MCF 10A (cell line): ENCODE results near the gene CA11. TPM values are rescaled to one million over a fixed set of nuclear protein-coding genes. Genes with fewer than 3 reads are reported as not detected.
A peak's percentile ranks its signal among the peaks of the same experiment; 100 is the strongest.

Experiments
- BruUV-seq: library from RNA; stranded (reverse); fragments of 400-500 nt; replicated peaks from 2 replicates; lab custom pipeline; 2021; lab: Mats Ljungman, UMichigan
- CTCF ChIA-PET: fragments of 300-600 bp; sonication (Branson Sonifier 250); formaldehyde crosslinking; extraction: SDS; loops from one replicate; lab custom pipeline; 2021; ENCODE audit warnings: antibody characterized with exemption, inconsistent platforms; lab: Yijun Ruan, JAX
- POLR2A ChIA-PET: fragments of 300-600, 350-650 bp; sonication (Branson Sonifier 250); formaldehyde crosslinking; extraction: SDS; loops from one replicate; lab custom pipeline; 2020; ENCODE audit warnings: antibody characterized with exemption, inconsistent platforms; lab: Yijun Ruan, JAX
- DNase-seq: peaks from one replicate; pipeline ENCODE4 v3.0.0-alpha.2; 2018; ENCODE audit not compliant: unreplicated experiment
- H3K27ac Mint-ChIP-seq: one replicate; pipeline ENCODE4 v1.8.0; 2022; ENCODE audit warnings: mild to moderate bottlenecking, low read depth, mixed read lengths; ENCODE audit not compliant: unreplicated experiment
- H3K27me3 Mint-ChIP-seq: one replicate; pipeline ENCODE4 v1.8.0; 2022; ENCODE audit warnings: mixed read lengths; ENCODE audit not compliant: insufficient read depth, unreplicated experiment
- H3K36me3 Mint-ChIP-seq: one replicate; pipeline ENCODE4 v1.8.0; 2022; ENCODE audit warnings: mild to moderate bottlenecking, moderate library complexity, mixed read lengths; ENCODE audit not compliant: insufficient read depth, unreplicated experiment
- H3K4me1 Mint-ChIP-seq: one replicate; pipeline ENCODE4 v1.8.0; 2022; ENCODE audit warnings: mixed read lengths; ENCODE audit not compliant: insufficient read depth, unreplicated experiment
- H3K4me3 Mint-ChIP-seq: one replicate; pipeline ENCODE4 v1.8.0; 2022; ENCODE audit warnings: mild to moderate bottlenecking, moderate library complexity, mixed read lengths; ENCODE audit not compliant: unreplicated experiment
- H3K9me3 Mint-ChIP-seq: one replicate; pipeline ENCODE4 v1.8.0; 2022; ENCODE audit warnings: mixed read lengths; ENCODE audit not compliant: unreplicated experiment
- CTCF ChIP-seq: fragments of 200-600 bp; IDR thresholded peaks from one replicate; pipeline ENCODE4 v1.8.0; 2022; ENCODE audit warnings: antibody characterized with exemption, mild to moderate bottlenecking; ENCODE audit not compliant: unreplicated experiment
- intact Hi-C: fragments of 100-400 bp; cut with micrococcal nuclease; formaldehyde crosslinking; loops from 2 replicates; pipeline ENCODE4 v1.14.1; 2022
- total RNA-seq: library from RNA; stranded (reverse); gene quantifications from 2 replicates; pipeline ENCODE4 v1.2.3, GENCODE V29; 2022

CA11 gene
- total RNA-seq, 1 experiment from 2014 or later, result 2.9 TPM

- intact Hi-C loops, result loop anchor here (1.0 kb wide), 4 partner anchors 29 to 196 kb away; no protein-coding TSS in a partner anchor
- TF ChIP-seq CTCF, result no peak
- Mint-ChIP-seq H3K36me3 (no peaks in the 10 kb centered on the region), H3K4me3 (peak overlapping the region; percentile 73), H3K27ac (no peak overlapping the region), H3K27me3 (peaks cover 10% of the 10 kb centered on the region), H3K9me3 (no peaks in the 10 kb centered on the region), H3K4me1 (peaks cover 24% of the 10 kb centered on the region)
- BruUV-seq, result no TSS peak
- POLR2A ChIA-PET, result interaction anchor here (0.6 to 2.4 kb wide), 10 partner anchors 10 to 308 kb away, joined by 3 to 22 read pairs (median 4); partner anchors contain the start of genes BAX, DBP, RPL18 and SPHK2
- no peak for DNase-seq
- CTCF ChIA-PET, result interaction anchor here (1.3 to 1.6 kb wide), 4 partner anchors 28 to 154 kb away, joined by 3 to 8 read pairs (median 7); no protein-coding TSS in a partner anchor
These were observed 782 bp upstream of the CA11 start for GRCh38 chr19:48646722-48647216.

GRCh38 chr19:48645620-48646000 is 377 bp downstream of the CA11 start:
- H3K4me1 Mint-ChIP-seq, result peaks cover 24% of the 10 kb centered on the region
- peak overlapping the region; percentile 4 for H3K27ac Mint-ChIP-seq
- CTCF ChIA-PET, result interaction anchor here (0.5 to 2.0 kb wide), 18 partner anchors 12 to 201 kb away, joined by 3 to 12 read pairs (median 4); partner anchors contain the start of gene HSD17B14
- H3K4me3 Mint-ChIP-seq, result peak overlapping the region; percentile 73
- no peak for TF ChIP-seq CTCF
- no peaks in the 10 kb centered on the region for H3K9me3 Mint-ChIP-seq
- intact Hi-C loops, result no loop called here
- POLR2A ChIA-PET, result interaction anchor here (0.7 to 2.4 kb wide), 18 partner anchors 8 to 348 kb away, joined by 3 to 22 read pairs (median 4); partner anchors contain the start of genes BAX, DBP, GYS1 and RPL18
- H3K36me3 Mint-ChIP-seq, result no peaks in the 10 kb centered on the region
- no peak for DNase-seq
- H3K27me3 Mint-ChIP-seq, result peaks cover 10% of the 10 kb centered on the region
- BruUV-seq, result no TSS peak

- ChIA-PET CTCF (interaction anchor here (0.5 to 2.0 kb wide), 15 partner anchors 13 to 202 kb away, joined by 3 to 12 read pairs (median 5); partner anchors contain the start of gene HSD17B14), POLR2A (interaction anchor here (0.7 to 2.4 kb wide), 13 partner anchors 8 to 348 kb away, joined by 3 to 22 read pairs (median 3); partner anchors contain the start of genes DBP, GYS1, RPL18 and RUVBL2)
- no TSS peak for BruUV-seq
- Mint-ChIP-seq H3K27ac (no peak overlapping the region), H3K4me3 (peak overlapping the region; percentile 73), H3K9me3 (no peaks in the 10 kb centered on the region), H3K27me3 (peaks cover 10% of the 10 kb centered on the region), H3K36me3 (no peaks in the 10 kb centered on the region), H3K4me1 (peaks cover 24% of the 10 kb centered on the region)
- peak; percentile 59 for DNase-seq
- TF ChIP-seq CTCF, result no peak
- intact Hi-C loops, result no loop called here
These were observed 958 bp downstream of the CA11 start for GRCh38 chr19:48644839-48645619.

- DNase-seq, result no peak
- intact Hi-C loops, result no loop called here
- H3K4me3 Mint-ChIP-seq, result no peak overlapping the region
- H3K27ac Mint-ChIP-seq, result no peak overlapping the region
- peaks cover 24% of the 10 kb centered on the region for H3K4me1 Mint-ChIP-seq
- POLR2A ChIA-PET, result interaction anchor here (0.8 to 2.4 kb wide), 2 partner anchors 26 to 58 kb away, joined by 3 to 22 read pairs; partner anchors contain the start of genes RPL18 and SPHK2
- CTCF ChIA-PET, result interaction anchor here (2.0 kb wide), 1 partner anchor 144 kb away, joined by 12 read pairs; no protein-coding TSS in a partner anchor
- TF ChIP-seq CTCF, result no peak
- BruUV-seq, result no TSS peak
- no peaks in the 10 kb centered on the region for H3K9me3 Mint-ChIP-seq
- H3K27me3 Mint-ChIP-seq, result peaks cover 10% of the 10 kb centered on the region
- no peaks in the 10 kb centered on the region for H3K36me3 Mint-ChIP-seq
These were observed 1.6 kb downstream of the CA11 start for GRCh38 chr19:48644355-48644754.
